DMS114 treated with DMSO at 0.1 percent for 48 hours (cell line): Measurements from ENCODE around the gene ALDH3B1.

Experiments used
- DNase-seq: peaks from one replicate; lab custom pipeline; 2025; ENCODE audit not compliant: unreplicated experiment; lab: John Stamatoyannopoulos, UW

Gene ALDH3B1

DNA sequence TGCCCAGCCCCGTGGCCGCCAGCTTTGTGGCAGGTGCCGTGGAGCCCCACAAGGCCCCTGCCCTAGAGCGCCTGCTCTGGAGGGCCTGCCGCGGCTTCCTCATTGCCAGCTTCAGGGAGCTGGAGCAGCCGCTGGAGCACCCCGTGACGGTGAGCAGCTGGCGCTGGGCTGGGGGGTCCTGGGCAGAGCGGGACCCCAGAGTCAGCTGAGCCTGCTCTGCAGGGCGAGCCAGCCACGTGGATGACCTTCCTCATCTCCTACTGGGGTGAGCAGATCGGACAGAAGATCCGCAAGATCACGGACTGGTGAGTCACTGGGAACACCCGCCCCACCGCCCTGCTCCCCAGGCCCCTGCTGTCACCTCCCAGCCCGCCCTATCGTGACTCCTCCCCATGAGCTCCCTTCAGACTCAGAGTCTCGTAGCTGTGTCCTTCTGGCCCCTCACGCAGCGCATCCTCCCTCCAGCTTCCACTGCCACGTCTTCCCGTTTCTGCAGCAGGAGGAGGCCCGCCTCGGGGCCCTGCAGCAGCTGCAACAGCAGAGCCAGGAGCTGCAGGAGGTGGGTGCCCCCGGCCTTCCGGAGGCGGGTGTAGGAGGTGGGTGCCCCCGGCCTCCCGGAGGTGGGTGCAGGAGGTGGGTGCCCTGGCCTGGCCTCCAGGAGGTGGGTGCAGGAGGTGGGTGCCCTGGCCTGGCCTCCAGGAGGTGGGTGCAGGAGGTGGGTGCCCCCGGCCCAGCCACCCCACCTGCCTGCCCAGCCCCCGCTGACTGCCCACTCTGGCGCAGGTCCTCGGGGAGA is 33.4 kb downstream of the ALDH3B1 start:
- DNase-seq, result no peak

DNA sequence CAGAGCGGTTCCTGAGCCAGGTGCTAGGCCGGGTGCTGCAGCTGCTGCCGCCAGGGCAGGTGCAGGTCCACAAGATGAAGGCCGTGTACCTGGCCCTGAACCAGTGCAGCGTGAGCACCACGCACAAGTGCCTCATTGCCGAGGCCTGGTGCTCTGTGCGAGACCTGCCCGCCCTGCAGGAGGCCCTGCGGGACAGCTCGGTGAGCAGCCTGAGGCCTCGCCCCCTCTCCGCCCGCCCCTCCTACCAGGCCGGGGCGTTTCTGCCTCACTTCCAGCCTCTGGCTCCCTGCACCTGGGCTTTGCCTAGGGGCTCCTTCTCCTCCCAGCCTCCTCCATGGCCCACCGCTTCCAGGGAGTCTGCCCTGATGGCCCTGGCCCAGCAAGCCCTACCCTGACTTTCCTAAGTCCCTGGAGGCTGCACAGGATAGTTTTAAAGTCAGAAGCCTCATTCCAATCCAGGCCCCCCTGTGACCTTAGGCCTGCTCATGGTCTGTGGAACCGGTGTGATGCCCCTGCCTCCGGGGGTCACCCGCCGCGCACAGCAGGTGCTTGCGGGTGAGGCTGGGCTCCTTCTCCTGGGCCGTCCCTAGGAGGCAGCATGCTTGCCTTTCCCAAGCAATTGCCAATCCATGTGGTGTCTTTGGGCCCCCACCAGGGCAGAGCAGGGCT is 34.2 kb downstream of the ALDH3B1 start:
- DNase-seq, result no peak

DNA sequence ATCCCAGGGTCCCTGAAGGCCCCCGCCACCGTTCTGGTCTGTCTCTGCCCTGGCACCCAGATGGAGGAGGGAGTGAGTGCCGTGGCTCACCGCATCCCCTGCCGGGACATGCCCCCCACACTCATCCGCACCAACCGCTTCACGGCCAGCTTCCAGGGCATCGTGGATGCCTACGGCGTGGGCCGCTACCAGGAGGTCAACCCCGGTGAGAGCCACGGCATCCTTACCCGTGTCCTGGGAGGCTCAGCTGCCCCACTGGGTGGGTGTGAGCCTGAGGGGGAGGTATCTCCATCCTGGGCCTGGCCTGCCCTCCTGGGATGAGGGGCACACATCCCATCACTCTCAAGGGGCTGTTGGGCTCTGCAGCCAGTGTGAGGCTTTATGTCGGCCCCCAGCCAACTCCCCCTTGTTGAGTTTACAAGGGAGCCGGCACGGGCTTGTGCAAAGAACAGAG is 34.8 kb downstream of the ALDH3B1 start:
- no peak for DNase-seq

DNA sequence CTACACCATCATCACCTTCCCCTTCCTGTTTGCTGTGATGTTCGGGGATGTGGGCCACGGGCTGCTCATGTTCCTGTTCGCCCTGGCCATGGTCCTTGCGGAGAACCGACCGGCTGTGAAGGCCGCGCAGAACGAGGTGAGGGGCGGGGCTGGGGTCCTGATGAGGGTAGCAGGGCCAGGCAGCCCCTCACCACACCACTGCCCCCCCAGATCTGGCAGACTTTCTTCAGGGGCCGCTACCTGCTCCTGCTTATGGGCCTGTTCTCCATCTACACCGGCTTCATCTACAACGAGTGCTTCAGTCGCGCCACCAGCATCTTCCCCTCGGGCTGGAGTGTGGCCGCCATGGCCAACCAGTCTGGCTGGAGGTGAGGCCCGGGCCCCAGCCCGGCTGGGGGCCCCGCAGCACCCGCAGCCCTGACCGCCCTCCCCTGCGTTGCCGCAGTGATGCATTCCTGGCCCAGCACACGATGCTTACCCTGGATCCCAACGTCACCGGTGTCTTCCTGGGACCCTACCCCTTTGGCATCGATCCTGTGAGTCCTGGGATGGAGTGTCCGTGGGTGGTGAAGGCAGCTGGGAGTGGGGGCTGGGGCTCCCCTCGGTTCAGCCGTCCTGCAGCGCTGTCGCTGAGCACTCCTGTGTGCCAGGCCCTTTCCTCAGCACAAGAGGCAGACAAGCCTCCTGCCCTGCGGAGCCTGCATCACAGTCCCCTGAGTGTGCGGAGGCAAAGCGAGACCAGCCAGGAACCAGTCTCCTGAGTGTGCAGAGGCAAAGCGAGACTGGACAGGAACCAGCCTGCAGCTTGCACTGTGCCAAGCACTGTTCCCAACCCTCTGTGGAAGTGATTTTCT is 37.5 kb downstream of the ALDH3B1 start:
- no peak for DNase-seq

DNA sequence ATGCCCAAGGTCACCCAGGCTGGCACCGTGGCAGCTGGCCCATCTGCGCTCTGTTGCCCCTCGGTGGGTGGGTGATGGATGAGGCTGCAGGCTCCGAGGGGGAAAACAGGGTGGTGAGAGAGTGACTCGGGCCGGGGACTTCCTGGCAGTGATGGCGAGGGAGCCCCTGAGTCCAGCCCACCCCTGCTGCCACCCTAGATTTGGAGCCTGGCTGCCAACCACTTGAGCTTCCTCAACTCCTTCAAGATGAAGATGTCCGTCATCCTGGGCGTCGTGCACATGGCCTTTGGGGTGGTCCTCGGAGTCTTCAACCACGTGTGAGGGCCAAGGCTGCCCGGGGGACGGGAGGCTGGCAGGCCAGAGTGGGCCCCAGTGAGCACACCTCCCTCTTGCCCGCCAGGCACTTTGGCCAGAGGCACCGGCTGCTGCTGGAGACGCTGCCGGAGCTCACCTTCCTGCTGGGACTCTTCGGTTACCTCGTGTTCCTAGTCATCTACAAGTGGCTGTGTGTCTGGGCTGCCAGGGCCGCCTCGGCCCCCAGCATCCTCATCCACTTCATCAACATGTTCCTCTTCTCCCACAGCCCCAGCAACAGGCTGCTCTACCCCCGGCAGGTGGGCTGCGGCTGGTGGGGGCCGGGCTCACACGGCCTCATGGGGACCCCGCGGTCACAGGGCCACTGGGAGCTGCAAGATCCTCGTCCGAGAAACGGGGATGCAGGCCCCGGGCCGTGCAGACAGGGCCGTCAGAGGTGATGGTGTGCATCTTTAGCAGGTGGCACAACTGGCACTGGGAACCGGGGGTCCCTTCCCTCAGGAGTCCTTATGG is 38.8 kb downstream of the ALDH3B1 start:
- no peak for DNase-seq

- DNase-seq, result no peak
These were observed 39.6 kb downstream of the ALDH3B1 start for GRCh38 chr11:68049509-68050370.

GRCh38 chr11:68050371-68050841 is 40.3 kb downstream of the ALDH3B1 start:
- no peak for DNase-seq

DNA sequence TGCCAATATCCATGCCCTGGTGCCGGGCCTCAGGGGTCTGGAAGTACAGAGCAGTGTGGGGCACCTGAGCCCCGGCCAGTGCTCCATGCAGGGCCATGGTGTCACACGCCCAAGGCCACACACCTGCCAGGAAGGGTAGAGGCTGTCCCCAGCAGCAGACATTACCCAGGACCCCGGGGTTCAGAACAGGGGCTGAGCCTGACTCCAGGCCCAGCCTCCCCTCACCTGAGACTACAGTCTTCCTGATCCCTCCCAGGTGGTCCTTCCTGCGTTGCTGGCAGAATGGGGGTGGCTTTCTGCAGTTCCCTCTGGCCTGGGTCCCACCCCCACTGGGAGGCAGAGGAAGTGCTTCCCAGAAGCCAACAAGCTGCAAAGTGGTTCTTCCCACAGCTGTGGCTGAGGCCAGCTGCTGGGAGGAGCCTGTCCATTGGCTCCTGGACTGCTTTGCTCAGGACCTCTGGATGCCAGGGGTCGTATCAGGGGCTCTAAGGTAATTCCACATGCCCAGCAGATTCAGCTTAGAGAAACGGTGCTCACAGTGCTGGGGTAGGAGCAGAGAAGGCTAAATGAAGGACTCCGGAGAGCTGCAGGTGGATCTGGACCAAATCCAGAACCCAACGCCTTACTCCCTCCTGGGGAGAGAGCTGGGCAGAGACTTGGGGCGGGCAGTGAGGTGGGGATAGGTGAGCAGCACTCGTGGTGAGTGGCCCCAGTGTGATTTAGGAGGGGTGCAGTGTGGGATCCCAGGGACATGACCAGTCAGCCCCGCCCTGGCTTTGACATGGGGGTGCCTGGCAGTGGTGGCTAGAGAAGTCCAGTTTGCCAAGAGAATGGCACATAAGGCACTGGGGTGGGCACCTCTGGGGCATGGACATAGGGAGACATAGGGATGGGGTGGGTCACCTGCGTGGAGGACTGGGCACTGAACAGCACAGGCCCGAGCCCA is 41.3 kb downstream of the ALDH3B1 start:
- DNase-seq, result no peak

- DNase-seq, result no peak
These were observed 42.2 kb downstream of the ALDH3B1 start for GRCh38 chr11:68052137-68052873.

GRCh38 chr11:68053117-68053516 is 43.0 kb downstream of the ALDH3B1 start:
- DNase-seq, result no peak

GRCh38 chr11:68053981-68054812 is 44.1 kb downstream of the ALDH3B1 start:
- DNase-seq, result no peak

GRCh38 chr11:68056317-68057285 is 46.5 kb downstream of the ALDH3B1 start:
- no peak for DNase-seq

GRCh38 chr11:68057807-68058206 is 47.7 kb downstream of the ALDH3B1 start:
- no peak for DNase-seq

DNA sequence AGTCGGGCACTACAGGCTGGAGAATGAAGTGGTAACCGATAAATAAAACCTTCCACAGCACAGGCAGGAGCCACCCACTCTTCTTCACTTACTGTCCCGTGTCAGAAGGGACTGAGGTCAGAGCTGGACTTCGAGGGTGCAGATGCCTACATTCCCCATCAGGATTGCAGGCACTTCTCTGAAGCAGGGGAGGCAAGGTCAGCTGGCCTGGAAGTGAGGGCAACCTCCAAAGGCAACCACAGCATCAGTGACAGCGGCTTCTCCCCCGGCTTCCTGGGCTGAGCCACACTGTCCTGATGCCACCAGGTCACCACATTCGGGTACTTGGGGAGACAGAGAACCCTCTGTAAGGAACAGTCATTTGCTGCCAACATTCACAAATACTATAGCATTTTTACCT is 51.4 kb downstream of the ALDH3B1 start:
- DNase-seq, result no peak

DNA sequence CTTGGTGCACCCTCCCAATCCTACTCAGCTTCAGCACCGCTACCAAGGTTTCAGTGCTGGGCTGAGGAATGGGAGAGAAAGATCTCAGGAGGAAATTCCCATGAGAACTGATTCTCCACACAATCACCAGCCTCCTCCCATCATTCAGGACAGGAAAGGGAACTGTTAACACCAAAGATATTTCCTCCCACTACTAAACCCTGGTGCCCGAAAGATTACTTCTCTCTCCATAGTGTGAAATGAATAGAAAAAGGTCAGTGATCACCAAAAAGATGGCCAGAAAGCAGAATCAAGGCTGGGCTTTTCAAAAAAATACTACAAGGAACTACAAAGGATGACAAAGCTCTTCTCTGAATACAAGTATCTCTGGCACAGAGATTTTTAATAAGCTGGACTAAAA is 54.8 kb downstream of the ALDH3B1 start:
- no peak for DNase-seq

GRCh38 chr11:68065841-68066240 is 55.7 kb downstream of the ALDH3B1 start:
- no peak for DNase-seq
